ENCODE data around the gene IDNK. TPM values are rescaled to one million over a fixed set of nuclear protein-coding genes. Genes with fewer than 3 reads are reported as not detected.

Gene IDNK
- total RNA-seq, 1 donor = 3.0 TPM

DNA sequence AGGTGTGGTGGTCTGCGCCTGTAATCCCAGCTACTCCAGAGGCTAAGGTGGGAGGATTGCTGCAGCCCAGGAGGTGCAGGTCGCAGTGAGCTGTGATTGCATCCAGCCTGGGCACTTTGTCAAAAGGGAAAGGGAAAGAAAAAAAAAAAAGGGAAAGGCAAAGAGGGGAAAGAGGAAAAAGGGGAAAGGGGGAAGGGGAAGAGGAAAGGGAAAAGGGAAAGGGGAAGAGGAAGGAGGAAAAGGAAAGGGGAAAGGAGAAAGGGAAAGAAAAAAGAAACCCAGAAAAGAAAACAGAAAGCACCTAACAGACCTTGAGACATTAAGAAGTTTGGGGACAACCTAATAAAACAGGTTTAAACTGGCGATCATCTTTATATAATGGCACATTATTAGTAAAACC, 40.0 kb downstream of the IDNK start:
- TF ChIP-seq, protein P1, sequence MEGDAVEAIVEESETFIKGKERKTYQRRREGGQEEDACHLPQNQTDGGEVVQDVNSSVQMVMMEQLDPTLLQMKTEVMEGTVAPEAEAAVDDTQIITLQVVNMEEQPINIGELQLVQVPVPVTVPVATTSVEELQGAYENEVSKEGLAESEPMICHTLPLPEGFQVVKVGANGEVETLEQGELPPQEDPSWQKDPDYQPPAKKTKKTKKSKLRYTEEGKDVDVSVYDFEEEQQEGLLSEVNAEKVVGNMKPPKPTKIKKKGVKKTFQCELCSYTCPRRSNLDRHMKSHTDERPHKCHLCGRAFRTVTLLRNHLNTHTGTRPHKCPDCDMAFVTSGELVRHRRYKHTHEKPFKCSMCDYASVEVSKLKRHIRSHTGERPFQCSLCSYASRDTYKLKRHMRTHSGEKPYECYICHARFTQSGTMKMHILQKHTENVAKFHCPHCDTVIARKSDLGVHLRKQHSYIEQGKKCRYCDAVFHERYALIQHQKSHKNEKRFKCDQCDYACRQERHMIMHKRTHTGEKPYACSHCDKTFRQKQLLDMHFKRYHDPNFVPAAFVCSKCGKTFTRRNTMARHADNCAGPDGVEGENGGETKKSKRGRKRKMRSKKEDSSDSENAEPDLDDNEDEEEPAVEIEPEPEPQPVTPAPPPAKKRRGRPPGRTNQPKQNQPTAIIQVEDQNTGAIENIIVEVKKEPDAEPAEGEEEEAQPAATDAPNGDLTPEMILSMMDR (IDR thresholded peaks at IDR 0.05; ENCODE audit: insufficient read depth, low read depth, low read length) = no peak

DNA sequence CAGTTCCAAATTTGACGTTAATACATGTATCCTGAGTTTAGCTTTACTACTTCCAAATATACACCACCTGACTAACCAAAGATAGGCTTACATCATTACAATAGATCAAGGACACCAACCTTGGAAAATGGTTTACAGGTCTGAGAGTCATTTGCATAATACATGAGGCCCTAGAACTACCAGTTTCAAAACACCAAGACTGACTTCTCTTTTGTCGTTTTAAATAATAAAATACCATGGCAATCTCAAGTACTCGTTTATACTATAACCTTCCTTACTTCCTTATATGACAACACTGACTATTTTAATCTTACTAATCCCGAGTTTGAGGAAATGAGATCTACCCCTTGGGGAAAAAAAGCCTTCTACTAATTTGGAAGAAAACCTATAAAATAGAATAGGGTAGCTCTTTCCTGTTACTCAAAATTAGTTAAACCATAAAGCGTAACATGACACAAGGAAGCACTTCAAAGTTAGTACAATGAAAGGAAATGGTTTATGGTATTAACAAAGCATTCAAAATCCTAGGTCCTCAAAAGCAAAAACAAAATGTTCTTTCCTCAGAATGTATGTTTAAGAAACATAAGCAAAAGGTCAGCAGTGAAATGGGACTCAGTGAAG, 42.7 kb downstream of the IDNK start:
- H3K4me3 ChIP-seq (ENCODE audit: low read depth, low read length) = no peak overlapping the region
- TF ChIP-seq, protein P1 (IDR thresholded peaks at IDR 0.05; ENCODE audit: insufficient read depth, low read depth, low read length) = no peak
- no peak for DNase-seq (ENCODE audit: low read depth)

More for the DNA sequence above, 40.0 kb downstream of the IDNK start:
- no peak overlapping the region for H3K4me3 ChIP-seq (ENCODE audit: low read depth, low read length)
- no peak for DNase-seq (ENCODE audit: low read depth)

DNA sequence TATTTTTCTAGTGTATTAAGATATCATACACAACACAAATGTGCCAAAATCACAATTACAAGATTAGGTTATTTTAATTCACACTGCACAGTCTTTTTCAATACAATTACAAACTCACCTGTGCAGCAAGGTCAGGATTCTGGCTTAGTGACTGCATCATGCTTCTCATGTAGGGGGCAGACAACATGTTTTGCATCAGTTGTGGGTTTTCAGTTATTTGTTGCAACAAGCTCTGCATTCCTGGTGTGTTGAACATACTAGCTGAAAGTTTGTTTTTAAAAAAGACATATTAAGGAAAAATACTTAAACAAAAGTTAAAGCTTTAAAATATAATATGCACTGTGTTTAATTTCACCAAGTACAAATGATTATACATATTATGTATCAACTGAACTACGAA, 46.1 kb downstream of the IDNK start:
- no peak overlapping the region for H3K4me3 ChIP-seq (ENCODE audit: low read depth, low read length)
- TF ChIP-seq, protein P1 (IDR thresholded peaks at IDR 0.05; ENCODE audit: insufficient read depth, low read depth, low read length) = no peak
- peak; percentile 23 for DNase-seq (ENCODE audit: low read depth)

DNA sequence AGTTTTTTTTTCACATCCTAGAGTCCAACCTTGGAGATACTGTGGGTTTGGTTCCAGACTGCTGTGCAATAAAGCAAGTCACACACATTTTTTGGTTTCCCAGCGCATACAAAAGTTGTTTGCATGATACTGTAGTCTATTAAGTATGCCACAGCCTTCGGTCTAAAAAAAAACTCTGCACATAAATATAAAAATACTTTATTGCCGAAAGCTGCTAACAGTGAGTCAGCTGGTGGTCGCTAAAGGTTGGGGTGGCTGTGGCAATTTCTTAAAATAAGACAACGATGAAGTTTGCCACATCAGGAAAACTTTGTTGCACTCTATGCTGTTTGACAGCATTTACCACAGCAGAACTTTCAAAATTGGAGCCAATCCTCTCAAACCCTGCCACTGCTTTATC, 47.4 kb downstream of the IDNK start:
- no peak for DNase-seq (ENCODE audit: low read depth)
- no peak overlapping the region for H3K4me3 ChIP-seq (ENCODE audit: low read depth, low read length)
- TF ChIP-seq, protein P1 (IDR thresholded peaks at IDR 0.05; ENCODE audit: insufficient read depth, low read depth, low read length) = no peak

DNA sequence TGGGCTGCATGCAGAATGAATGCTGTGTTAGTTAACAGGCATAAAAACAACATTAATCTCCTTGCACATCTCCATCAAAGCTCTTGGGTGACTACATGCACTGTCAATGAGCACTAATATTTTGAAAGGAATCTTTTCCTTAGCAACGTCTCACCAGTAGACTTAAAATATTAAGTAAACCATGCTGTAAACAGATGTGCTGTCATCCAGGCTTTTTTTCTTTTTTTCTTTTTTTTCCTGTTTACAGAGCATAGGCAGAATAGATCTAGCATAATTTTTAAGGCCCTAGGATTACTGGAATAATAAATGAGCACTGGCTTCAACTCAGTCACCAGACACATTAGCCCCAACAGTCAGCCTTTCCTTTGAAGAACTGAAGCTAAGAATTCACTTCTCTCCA, 48.5 kb downstream of the IDNK start:
- no peak for DNase-seq (ENCODE audit: low read depth)
- H3K4me3 ChIP-seq (ENCODE audit: low read depth, low read length) = no peak overlapping the region
- TF ChIP-seq, protein P1 (IDR thresholded peaks at IDR 0.05; ENCODE audit: insufficient read depth, low read depth, low read length) = no peak

DNA sequence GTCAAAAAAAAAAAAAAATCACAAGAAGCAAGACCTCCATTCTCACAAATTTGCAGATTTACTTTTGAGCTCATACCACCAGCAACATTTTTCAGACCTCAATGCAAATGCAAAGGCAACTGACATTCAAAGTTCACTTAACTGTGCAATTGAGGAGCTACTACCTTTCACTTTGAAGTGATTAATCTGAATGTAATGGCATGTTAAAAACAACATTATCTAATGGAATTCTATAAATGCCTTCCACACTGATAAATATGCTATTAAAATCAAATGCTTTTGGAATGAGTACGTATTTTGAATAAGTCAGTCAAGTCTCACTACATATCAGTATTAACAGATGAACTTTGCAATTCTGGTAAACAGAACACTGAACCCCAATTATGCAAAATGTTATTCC, 52.5 kb downstream of the IDNK start:
- TF ChIP-seq, protein P1 (IDR thresholded peaks at IDR 0.05; ENCODE audit: insufficient read depth, low read depth, low read length) = no peak
- no peak for DNase-seq (ENCODE audit: low read depth)
- H3K4me3 ChIP-seq (ENCODE audit: low read depth, low read length) = no peak overlapping the region

DNA sequence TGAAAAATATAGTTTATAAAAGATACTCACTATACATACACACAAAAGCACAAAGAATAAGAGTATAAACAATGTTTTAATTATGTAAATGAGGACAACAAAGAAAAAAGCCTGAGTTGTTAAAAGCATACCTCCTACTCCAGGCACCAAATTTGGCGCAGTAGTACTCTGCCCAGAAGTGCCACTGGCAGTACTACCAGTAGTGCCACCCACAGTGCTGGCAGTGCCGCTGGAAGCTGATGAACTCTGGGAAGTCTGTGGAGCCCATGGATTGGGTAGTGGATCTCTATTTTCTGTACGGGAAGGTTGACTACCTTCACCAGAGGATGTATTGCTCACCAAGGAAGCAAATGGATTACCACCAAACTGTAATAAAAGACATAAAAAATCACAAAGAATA, 54.7 kb downstream of the IDNK start:
- DNase-seq (ENCODE audit: low read depth) = no peak
- H3K4me3 ChIP-seq (ENCODE audit: low read depth, low read length) = no peak overlapping the region
- TF ChIP-seq, protein P1 (IDR thresholded peaks at IDR 0.05; ENCODE audit: insufficient read depth, low read depth, low read length) = no peak
